GM12878 (cell line): ENCODE data around the gene MTFP1. TPM values are rescaled to one million over a fixed set of nuclear protein-coding genes. Genes with fewer than 3 reads are reported as not detected.

ENCODE experiments used
- ASH2L ChIP-seq: fragments of 300-600, 200-600 bp; sonication (generic); IDR thresholded peaks from 2 replicates; pipeline ENCODE4 v1.6.1; 2017; ENCODE audit warnings: low read depth, mild to moderate bottlenecking, borderline replicate concordance
- EP300 ChIP-seq, 2 experiments: fragments of 150-350 bp in 1 of 2; IDR thresholded peaks; 2 replicates each; pipeline ENCODE4 v1.6.1; 2011 to 2012; ENCODE audit warnings: low read depth in 2 of 2, low read length in 2 of 2, borderline replicate concordance in 1 of 2, improper control_type of control experiment in 1 of 2, inconsistent platforms in 1 of 2; ENCODE audit not compliant: control insufficient read depth in 1 of 2
- ETV6 ChIP-seq, 2 experiments: fragments of 450-650 bp in 1 of 2; IDR thresholded peaks in 1 of 2; conservative IDR thresholded peaks in 1 of 2; 2 replicates each; pipeline ENCODE4 v1.6.1; 2014; ENCODE audit warnings: antibody characterized with exemption in 1 of 2, borderline replicate concordance in 1 of 2, low read depth in 1 of 2, mild to moderate bottlenecking in 1 of 2, moderate library complexity in 1 of 2
- EZH2 ChIP-seq: IDR thresholded peaks from 2 replicates; pipeline ENCODE4 v1.6.1; 2012; ENCODE audit warnings: low read depth, mild to moderate bottlenecking, control low read depth, inconsistent platforms, low read length, borderline replicate concordance; ENCODE audit not compliant: control insufficient read depth
- FOS ChIP-seq: IDR thresholded peaks from 3 replicates; pipeline ENCODE4 v1.6.1; 2011; ENCODE audit warnings: borderline replicate concordance; ENCODE audit not compliant: insufficient read length; ENCODE audit errors: extremely low read depth
- FOXK2 ChIP-seq: fragments of 450-650 bp; IDR thresholded peaks from 2 replicates; pipeline ENCODE4 v1.6.1; 2017; ENCODE audit warnings: mild to moderate bottlenecking, moderate library complexity
- IRF3 ChIP-seq: fragments of 450-650 bp; IDR thresholded peaks from 2 replicates; pipeline ENCODE4 v1.6.1; 2014; ENCODE audit warnings: mild to moderate bottlenecking
- JUNB ChIP-seq: IDR thresholded peaks from 2 replicates; pipeline ENCODE4 v1.6.1; 2016; ENCODE audit warnings: antibody characterized with exemption, mild to moderate bottlenecking
- NKRF ChIP-seq: fragments of 450-650 bp; conservative IDR thresholded peaks from 2 replicates; pipeline ENCODE4 v1.6.1; 2017; ENCODE audit warnings: mild to moderate bottlenecking, moderate library complexity
- NR2F1 ChIP-seq: fragments of 450-650 bp; conservative IDR thresholded peaks from 2 replicates; pipeline ENCODE4 v1.6.1; 2017; ENCODE audit warnings: mild to moderate bottlenecking
- PAX8 ChIP-seq: fragments of 450-650 bp; IDR thresholded peaks from 2 replicates; pipeline ENCODE4 v1.6.1; 2017; ENCODE audit warnings: mild to moderate bottlenecking, moderate library complexity
- PKNOX1 ChIP-seq: fragments of 450-650 bp; IDR thresholded peaks from 2 replicates; pipeline ENCODE4 v1.6.1; 2016; ENCODE audit warnings: mild to moderate bottlenecking
- POLR2AphosphoS2 ChIP-seq: IDR thresholded peaks from 2 replicates; pipeline ENCODE4 v1.6.1; 2011; ENCODE audit warnings: low read depth, mild to moderate bottlenecking, low read length, improper control_type of control experiment, moderate library complexity
- POU2F2 ChIP-seq: IDR thresholded peaks from 3 replicates; pipeline ENCODE4 v1.6.1; 2011; ENCODE audit warnings: low read depth, mild to moderate bottlenecking, low read length, borderline replicate concordance
- RAD51 ChIP-seq: fragments of 450-650 bp; IDR thresholded peaks from 2 replicates; pipeline ENCODE4 v1.6.1; 2016; ENCODE audit warnings: moderate library complexity, mild to moderate bottlenecking, inconsistent platforms
- RB1 ChIP-seq: fragments of 450-650 bp; formaldehyde crosslinking; IDR thresholded peaks from 2 replicates; pipeline ENCODE4 v1.6.1; 2017; ENCODE audit warnings: mild to moderate bottlenecking, borderline replicate concordance
- RELB ChIP-seq: fragments of 450-650 bp; IDR thresholded peaks from 2 replicates; pipeline ENCODE4 v1.6.1; 2017; ENCODE audit warnings: low read depth, mild to moderate bottlenecking, moderate library complexity
- SKIL ChIP-seq: fragments of 450-650 bp; IDR thresholded peaks from 2 replicates; pipeline ENCODE4 v1.6.1; 2017; ENCODE audit warnings: mild to moderate bottlenecking, low read depth, inconsistent platforms; ENCODE audit not compliant: poor library complexity, severe bottlenecking
- SP1 ChIP-seq: IDR thresholded peaks from one replicate; pipeline ENCODE4 v1.6.1; 2011; ENCODE audit warnings: low read depth, low read length
- STAT1 ChIP-seq: fragments of 450-650 bp; conservative IDR thresholded peaks from 2 replicates; pipeline ENCODE4 v1.6.1; 2014; ENCODE audit warnings: antibody characterized with exemption, mild to moderate bottlenecking
- TCF7 ChIP-seq: IDR thresholded peaks from 2 replicates; pipeline ENCODE4 v1.6.1; 2014; ENCODE audit warnings: antibody characterized with exemption, borderline replicate concordance
- ZNF24 ChIP-seq: fragments of 450-650 bp; IDR thresholded peaks from 2 replicates; pipeline ENCODE4 v1.6.1; 2017; ENCODE audit warnings: antibody characterized with exemption, mild to moderate bottlenecking
- polyA plus RNA-seq, 11 experiments: library from polyadenylated mRNA; depleted of rRNA in 4 of 11; unstranded in 6 of 11; stranded (reverse) in 5 of 11; fragments of >200 nt; fragmentation: Nextera tagmentation in 4 of 11; fragmentation: Illumina TruSeq in 1 of 11; extraction: Ambion mirVana in 4 of 11; extraction: Trizol in 1 of 11; gene quantifications; 1 replicate in 1 of 11; 2 replicates in 10 of 11; pipeline versions ENCODE4 v1.2.1 to v1.2.3, GENCODE V29; 2011 to 2016; ENCODE audit warnings: inconsistent platforms in 2 of 11, missing spikeins in 2 of 11, low read depth in 1 of 11
- total RNA-seq, 4 experiments: library from RNA; depleted of rRNA in 3 of 4; stranded (reverse); fragments of >200 nt in 3 of 4; fragmentation: Illumina TruSeq in 1 of 4; extraction: Trizol in 1 of 4; gene quantifications; 2 replicates each; pipeline versions ENCODE4 v1.2.1 to v1.2.3, GENCODE V29; 2013 to 2021

Gene MTFP1
- total and polyA plus RNA-seq, 10 of the 15 experiments (the other 5 are each of a cell fraction or from before 2014, with no cell fraction given), result 20.5 to 133 (median 59.8) TPM

GRCh38 chr22:30425616-30426387, at the start of gene MTFP1 (continued):
- no peak for TF ChIP-seq EZH2
- no peak for TF ChIP-seq RAD51
- TF ChIP-seq IRF3, result peak; percentile 59; the same call in 1 of the 2 replicates
- no peak for TF ChIP-seq EP300 (IDR thresholded peaks at IDR 0.05; ENCODE audit: borderline replicate concordance in 1 of 2, control insufficient read depth in 1 of 2, low read depth in 2 of 2, low read length in 2 of 2)
- peak; percentile 70 for TF ChIP-seq NR2F1
- no peak for TF ChIP-seq ZNF24
- TF ChIP-seq STAT1, result no peak
- TF ChIP-seq RB1, result peak; percentile 78; the same call in 1 of the 2 replicates
- TF ChIP-seq TCF7, result no peak
- no peak for TF ChIP-seq FOS
- no peak for TF ChIP-seq PKNOX1
- peak; percentile 95 for TF ChIP-seq NKRF
- no peak for TF ChIP-seq FOXK2
- TF ChIP-seq ASH2L, result no peak
- peak; percentile 39; the same call in 1 of the 2 replicates for TF ChIP-seq RELB
- TF ChIP-seq POU2F2, result no peak
- TF ChIP-seq ETV6 (conservative IDR thresholded peaks at IDR 0.05 in 1 of 2, IDR thresholded peaks at IDR 0.05 in 1 of 2; ENCODE audit: borderline replicate concordance in 1 of 2, low read depth in 1 of 2), result no peak
- no peak for TF ChIP-seq PAX8
- TF ChIP-seq POLR2AphosphoS2, result no peak
- TF ChIP-seq SP1, result no peak
- TF ChIP-seq JUNB, result peak; percentile 99
- no peak for TF ChIP-seq SKIL
